SIG-M5 (cell line): Measurements from ENCODE around the gene ECHDC1.
"Not testable (repeated sequence)": the region's sequence is repeated elsewhere in the genome, so short reads cannot be mapped to it uniquely, and the experiment has no call there.

Source experiments
- DNase-seq: peaks from one replicate; lab custom pipeline; 2025; lab: John Stamatoyannopoulos, UW

ECHDC1 gene

DNA sequence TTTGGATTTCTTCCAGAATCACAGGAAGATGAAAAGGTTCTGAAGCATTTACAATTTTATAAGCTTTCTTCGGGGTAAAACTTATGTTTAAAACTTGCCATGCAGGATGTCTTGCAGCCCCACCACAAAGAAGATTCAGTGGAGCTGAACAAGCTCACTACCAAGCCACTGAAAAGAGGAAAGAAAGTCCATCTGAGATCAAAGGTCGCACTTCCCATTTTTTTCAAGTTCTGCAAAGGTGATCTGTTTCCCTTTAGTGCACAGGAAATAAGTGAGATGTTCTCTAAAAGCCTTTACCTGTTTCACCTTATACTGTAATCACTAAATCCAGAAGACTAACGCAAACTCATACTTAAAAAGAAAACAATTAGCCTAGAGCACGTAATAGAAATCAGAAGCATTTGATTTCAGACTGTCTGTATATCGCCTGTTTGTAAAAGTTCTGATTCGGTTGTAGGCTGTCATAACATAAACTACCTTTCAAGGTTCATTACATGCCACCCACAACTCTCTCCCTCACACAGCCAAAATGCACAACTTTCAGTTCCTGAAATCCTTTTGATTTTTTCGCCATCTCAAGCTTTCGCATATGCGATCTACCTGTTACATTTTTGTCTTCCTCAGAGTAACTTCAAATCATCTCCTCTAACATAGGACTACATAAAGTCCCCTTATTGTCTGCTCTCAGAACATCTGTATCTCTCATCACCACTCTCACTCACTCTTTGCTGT is 1.8 kb downstream of the ECHDC1 start:
- no peak for DNase-seq

DNA sequence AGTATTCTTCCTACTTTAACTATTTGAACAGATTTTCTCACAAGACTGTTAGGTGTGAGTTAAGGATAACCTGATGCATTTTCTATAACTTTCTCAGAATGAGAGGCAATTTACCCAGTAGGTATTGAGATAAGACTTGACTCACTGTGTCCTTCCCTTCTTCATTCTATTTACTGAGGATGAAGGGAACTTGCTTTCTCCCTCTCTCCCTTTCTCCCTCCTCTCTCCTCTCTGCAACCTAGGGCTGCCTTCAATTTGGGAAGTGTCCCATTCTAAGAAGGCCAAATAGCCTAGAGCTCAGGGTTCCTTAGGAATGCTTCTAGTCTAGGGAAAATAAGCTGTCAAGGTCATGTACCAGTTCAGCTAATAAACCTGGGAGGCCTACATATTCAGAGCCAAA is 3.2 kb downstream of the ECHDC1 start:
- DNase-seq, result no peak

GRCh38 chr6:127338936-127339335 is 4.5 kb downstream of the ECHDC1 start:
- no peak for DNase-seq

DNA sequence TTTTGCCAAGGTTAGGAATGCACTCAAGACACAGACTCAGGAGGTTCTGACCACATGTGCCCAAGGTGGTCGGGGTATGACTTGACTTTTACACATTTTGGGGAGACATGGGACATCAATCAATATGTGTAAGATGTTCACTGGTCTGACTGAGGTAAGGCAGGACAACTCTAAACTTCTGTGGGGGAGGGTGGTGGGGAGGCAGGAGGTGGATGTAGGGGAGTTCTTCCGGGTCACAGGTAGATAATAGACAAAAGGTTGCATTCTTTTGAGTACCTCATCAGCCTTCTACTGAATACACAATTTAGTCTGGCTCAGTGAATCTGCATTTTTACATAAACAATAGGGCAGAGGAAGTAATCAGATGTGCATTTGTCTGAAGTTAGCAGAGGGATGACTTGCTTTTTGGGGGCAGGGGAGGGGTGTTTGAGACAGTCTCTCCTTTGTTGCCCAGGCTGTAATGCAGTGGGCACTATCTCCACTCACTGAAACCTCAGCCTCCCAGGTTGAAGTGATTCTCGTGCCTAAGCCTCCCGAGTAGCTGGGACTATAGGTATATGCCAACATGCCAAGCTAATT is 10.9 kb downstream of the ECHDC1 start:
- no peak for DNase-seq

DNA sequence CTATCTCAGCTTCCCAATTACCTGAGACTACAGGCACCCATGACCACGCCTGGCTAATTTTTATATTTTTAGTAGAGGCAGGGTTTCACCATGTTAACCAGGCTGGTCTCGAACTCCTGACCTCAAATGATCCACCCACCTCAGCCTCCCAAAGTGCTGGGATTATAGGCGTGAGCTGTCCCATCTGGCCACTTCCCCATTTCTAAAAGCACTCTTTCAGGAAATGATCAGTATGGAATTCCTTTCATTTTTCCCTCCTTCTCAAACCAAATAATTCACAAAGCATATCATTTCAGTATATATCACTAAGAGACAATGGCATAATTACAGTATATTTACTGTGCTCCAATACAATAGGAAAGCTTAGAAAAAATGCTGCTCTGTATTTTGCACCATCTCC is 12.2 kb downstream of the ECHDC1 start:
- not testable (repeated sequence) for DNase-seq

DNA sequence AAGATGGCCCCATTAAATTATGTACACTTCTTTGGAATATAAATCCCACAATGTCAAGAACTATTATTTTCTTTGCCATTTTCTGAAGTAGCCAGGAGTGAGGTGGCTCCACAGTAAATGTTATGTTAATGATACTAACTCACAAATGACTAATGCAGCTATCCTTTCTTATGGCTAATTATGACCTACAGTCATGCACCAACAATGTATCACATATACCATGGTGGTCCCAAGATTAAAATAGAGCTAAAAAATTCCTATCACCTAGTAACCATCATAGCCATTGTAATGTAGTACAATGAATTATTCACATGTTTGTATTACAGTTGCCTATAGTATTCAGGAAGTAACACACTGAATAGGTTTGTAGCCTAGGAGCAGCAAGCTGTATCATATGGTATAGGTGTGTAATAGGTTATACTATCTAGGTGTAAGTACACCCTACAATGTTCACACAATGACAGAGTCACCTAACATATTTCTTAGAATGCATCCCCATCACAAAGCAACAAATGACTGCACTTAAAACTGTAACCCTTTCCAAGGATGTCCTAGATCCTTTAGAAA is 15.3 kb downstream of the ECHDC1 start:
- no peak for DNase-seq

DNA sequence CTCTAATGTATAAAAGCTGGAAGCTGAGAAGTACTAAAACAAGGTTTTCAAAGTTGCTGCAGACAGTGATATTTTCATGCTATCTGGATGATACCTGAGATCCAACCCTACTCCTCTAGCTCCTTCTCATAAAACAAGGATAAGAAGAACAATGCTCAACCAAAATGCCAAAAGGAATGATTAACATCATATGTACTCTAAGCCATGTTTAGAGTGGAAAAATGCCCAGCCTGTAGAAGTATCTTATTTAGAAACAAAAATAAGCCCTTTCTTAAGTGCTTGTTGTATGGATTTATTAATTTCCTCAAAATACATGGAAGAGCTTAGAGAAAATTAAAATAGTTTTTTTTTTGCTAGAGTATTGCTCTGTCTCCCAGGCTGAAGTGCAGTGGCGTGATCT is 23.7 kb downstream of the ECHDC1 start:
- DNase-seq, result no peak

GRCh38 chr6:127317388-127318128 is 25.9 kb downstream of the ECHDC1 start:
- DNase-seq, result no peak

- no peak for DNase-seq
Observed at GRCh38 chr6:127305741-127306140, 37.7 kb downstream of the ECHDC1 start.

DNA sequence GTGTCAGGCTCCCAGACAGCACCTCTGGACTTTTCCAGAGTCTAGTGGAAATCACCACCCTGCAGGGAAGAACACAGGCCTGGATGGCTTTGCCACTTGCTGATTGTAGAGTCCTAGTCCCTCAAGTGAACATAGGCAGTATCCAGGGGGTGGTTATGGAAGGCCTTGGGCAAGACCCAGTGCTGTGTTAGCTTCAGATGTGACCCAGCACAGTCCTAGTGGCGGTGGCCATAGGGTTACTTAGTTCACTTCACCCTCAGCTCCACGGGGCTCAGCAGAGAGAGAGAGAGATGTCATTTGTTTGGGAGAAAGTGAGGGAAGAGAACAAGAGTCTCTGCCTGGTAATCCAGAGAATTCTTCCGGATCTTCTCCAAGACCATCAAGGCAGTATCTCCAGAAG is 39.5 kb downstream of the ECHDC1 start:
- DNase-seq, result no peak

- DNase-seq, result peak; percentile 39
Observed at GRCh38 chr6:127302728-127303660, 40.4 kb downstream of the ECHDC1 start.

- DNase-seq, result no peak
Observed at GRCh38 chr6:127301199-127301700, 42.2 kb downstream of the ECHDC1 start.

DNA sequence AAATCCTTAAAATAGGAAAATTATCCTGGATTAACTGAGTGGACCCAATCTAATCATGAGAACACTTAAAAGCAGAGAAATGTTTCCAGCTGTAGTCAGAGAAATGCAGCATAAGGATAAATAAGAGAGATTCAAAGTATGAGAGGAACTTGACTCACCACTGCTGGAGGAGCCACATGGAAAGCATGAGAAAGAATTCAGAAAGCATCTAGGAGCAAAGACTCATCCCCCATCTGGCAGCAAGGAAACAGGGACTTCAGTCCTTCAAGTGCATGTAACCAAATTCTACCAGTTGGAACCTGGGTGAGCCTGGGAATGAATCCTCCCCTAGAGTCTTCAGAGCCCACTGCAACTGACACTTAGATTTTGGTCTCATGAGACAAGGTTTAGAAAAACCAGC is 43.0 kb downstream of the ECHDC1 start:
- DNase-seq, result no peak

DNA sequence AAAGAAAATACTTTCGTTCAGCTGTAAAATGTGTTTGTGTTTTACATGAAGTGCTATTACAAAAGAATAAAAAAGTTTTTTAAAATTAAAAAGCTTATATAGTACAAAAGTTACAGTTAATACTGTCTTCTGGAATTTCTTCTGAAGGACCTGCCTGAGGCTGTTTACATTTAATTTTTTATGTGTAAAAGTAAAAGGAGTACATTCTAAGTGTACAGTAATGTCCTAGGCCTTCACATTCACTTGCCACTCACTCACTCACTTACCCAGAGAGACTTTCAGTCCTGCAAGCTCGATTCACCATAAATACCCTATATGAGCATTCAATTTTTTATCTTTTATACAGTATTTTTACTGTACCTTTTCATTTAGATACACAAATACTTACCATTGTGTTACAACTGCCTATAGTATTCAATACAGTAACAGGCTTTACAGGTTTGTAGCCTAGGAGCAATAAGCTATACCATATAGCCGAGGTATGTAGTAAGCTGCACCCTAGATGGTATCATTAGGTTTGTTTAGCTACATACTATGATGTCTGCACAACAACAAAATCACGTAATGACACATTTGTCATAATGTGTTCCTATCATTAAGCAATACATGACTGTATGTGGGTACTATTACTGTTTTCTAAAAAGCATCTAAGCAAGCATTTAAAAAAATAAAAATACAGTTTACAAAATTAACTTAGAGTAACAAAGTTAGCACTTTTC is 43.7 kb downstream of the ECHDC1 start:
- DNase-seq, result no peak

DNA sequence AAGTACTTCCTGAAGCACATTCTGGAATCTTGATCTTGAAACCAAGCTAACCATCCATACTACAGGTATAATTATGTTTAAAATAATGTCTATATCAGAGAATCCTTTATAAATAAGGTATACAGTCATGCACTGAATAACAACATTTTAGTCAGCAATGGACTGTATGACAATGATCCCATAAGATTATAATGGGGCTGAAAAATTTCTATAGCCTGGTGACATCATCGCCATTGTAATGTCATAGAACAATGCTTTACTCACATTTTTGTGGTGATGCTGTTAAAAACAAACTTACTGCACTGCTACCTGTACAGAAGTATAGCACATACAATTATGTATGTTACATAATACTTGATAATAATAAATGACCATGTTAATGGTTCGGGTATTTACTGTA is 44.9 kb downstream of the ECHDC1 start:
- DNase-seq, result no peak

GRCh38 chr6:127297502-127298070 is 45.8 kb downstream of the ECHDC1 start:
- DNase-seq, result no peak

DNA sequence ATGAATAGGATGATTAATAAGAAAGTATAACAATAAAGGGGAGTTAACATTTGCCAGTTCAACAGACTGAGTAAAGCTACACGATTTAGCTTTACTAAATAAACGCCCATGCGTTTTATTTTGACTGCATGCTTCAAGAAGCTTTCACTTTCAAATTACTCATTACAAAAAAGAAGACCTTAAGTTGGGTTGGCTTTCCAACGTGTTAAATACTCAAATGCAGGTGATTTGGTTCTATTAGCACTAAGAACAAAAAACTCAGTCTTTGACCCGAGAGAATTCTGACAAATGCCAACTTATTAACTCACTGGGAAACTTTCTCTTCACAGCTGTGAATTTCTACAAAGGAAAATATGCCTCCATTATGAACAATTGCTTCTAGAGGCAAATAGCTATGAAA is 51.9 kb downstream of the ECHDC1 start:
- DNase-seq, result no peak

GRCh38 chr6:127290391-127291265 is 52.8 kb downstream of the ECHDC1 start:
- no peak for DNase-seq

- DNase-seq, result no peak
Observed at GRCh38 chr6:127289934-127290333, 53.5 kb downstream of the ECHDC1 start.

GRCh38 chr6:127288705-127289104 is 54.7 kb downstream of the ECHDC1 start:
- no peak for DNase-seq
